ENCODE measurements around the gene LRRC18. TPM values are rescaled to one million over a fixed set of nuclear protein-coding genes. Genes with fewer than 3 reads are reported as not detected.

The LRRC18 gene
- total RNA-seq, 2 experiments from 2014 or later = not detected

DNA sequence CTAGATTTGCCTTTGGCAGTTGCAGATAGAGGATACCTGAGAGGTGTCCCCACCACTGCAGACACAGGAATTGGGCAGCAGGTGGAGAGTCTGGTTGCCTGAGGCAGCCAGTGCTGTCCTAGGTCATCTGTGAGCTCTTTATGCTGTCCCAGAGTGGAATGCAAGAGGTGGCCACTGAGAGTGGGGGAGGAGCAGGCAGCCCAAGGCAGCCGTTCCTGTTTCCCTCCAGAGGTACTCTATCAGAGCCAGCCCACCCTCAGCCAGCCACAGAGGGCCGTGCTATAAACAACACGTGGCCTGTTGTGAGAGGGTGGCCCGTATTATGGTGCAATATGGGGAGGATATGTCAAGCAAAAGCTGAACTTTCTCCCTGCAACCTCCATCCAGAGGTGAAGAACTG, 8.5 kb downstream of the LRRC18 start:
- DNase-seq (no peak), ATAC-seq (ENCODE audit: poor library complexity) (no peak)
- TF ChIP-seq, protein P1, sequence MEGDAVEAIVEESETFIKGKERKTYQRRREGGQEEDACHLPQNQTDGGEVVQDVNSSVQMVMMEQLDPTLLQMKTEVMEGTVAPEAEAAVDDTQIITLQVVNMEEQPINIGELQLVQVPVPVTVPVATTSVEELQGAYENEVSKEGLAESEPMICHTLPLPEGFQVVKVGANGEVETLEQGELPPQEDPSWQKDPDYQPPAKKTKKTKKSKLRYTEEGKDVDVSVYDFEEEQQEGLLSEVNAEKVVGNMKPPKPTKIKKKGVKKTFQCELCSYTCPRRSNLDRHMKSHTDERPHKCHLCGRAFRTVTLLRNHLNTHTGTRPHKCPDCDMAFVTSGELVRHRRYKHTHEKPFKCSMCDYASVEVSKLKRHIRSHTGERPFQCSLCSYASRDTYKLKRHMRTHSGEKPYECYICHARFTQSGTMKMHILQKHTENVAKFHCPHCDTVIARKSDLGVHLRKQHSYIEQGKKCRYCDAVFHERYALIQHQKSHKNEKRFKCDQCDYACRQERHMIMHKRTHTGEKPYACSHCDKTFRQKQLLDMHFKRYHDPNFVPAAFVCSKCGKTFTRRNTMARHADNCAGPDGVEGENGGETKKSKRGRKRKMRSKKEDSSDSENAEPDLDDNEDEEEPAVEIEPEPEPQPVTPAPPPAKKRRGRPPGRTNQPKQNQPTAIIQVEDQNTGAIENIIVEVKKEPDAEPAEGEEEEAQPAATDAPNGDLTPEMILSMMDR (IDR thresholded peaks at IDR 0.05) = no peak
- Histone ChIP-seq H3K9me3 (ENCODE audit: control insufficient read depth in 1 of 2, insufficient read depth in 1 of 2, low read length in 2 of 2) (peaks cover 0 to 6% of the 10 kb centered on the region in 2 experiments), H3K27ac (ENCODE audit: low read depth in 1 of 2, low read length in 2 of 2) (no peak overlapping the region), H3K4me1 (ENCODE audit: insufficient read depth, low read length) (no peaks in the 10 kb centered on the region), H3K27me3 (ENCODE audit: control insufficient read depth in 1 of 2, insufficient read depth in 2 of 2, low read length in 2 of 2) (no peaks in the 10 kb centered on the region), H3K4me3 (ENCODE audit: low read length) (no peak overlapping the region), H3K36me3 (ENCODE audit: insufficient read depth, low read length) (no peaks in the 10 kb centered on the region)
- Mint-ChIP-seq H3K4me3 (no peak overlapping the region), H3K27ac (no peak overlapping the region), H3K4me1 (ENCODE audit: low read depth) (no peaks in the 10 kb centered on the region), H3K36me3 (ENCODE audit: low read depth) (no peaks in the 10 kb centered on the region), H3K27me3 (no peaks in the 10 kb centered on the region), H3K9me3 (no peaks in the 10 kb centered on the region)
- ChIA-PET CTCF (no interaction called here), POLR2A (no interaction called here)
- intact Hi-C loops (cut with DNase I, micrococcal nuclease) = no loop called here

DNA sequence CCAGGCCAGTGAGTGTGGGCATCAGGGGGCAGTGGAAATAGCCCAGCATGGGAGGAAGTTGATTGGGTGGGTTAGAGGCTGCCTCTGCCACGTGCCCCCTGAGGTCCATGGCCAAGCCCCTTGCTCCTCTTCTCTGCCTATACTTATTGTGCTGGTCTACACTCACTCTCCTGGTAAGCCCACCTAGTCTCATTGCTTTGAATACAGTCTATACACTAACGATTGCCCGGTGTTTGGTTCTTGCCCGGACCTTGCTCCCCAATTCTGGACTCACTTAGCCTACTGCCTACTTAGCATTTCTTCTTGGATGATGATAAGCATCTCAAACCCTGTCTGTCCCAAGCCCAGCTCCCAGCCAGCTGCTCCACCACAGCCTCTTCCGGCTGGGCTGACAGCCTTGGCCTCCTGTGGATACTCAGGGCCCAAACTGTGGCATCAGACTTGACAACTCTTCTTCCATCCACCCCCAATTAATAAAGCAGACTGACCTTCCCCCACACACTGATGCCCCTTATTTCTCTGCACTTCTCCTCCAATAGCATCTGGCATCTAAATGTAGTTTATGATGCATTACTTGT, 10.1 kb downstream of the LRRC18 start:
- CTCF ChIA-PET = no interaction called here
- DNase-seq (no peak), ATAC-seq (ENCODE audit: poor library complexity) (no peak)
- H3K27ac Mint-ChIP-seq = no peak overlapping the region
- Histone ChIP-seq H3K9me3 (ENCODE audit: control insufficient read depth in 1 of 2, insufficient read depth in 1 of 2, low read length in 2 of 2) (peaks cover 0 to 6% of the 10 kb centered on the region in 2 experiments), H3K27me3 (ENCODE audit: control insufficient read depth in 1 of 2, insufficient read depth in 2 of 2, low read length in 2 of 2) (no peaks in the 10 kb centered on the region), H3K4me3 (ENCODE audit: low read length) (no peak overlapping the region), H3K27ac (ENCODE audit: low read depth in 1 of 2, low read length in 2 of 2) (no peak overlapping the region), H3K4me1 (ENCODE audit: insufficient read depth, low read length) (no peaks in the 10 kb centered on the region), H3K36me3 (ENCODE audit: insufficient read depth, low read length) (no peaks in the 10 kb centered on the region)
- intact Hi-C loops (cut with DNase I, micrococcal nuclease) = no loop called here
- H3K9me3 Mint-ChIP-seq = no peaks in the 10 kb centered on the region
- no peaks in the 10 kb centered on the region for H3K4me1 Mint-ChIP-seq (ENCODE audit: low read depth)
- TF ChIP-seq, protein P1 (IDR thresholded peaks at IDR 0.05) = no peak
- POLR2A ChIA-PET = no interaction called here
- no peaks in the 10 kb centered on the region for H3K36me3 Mint-ChIP-seq (ENCODE audit: low read depth)
- no peaks in the 10 kb centered on the region for H3K27me3 Mint-ChIP-seq
- H3K4me3 Mint-ChIP-seq = no peak overlapping the region

DNA sequence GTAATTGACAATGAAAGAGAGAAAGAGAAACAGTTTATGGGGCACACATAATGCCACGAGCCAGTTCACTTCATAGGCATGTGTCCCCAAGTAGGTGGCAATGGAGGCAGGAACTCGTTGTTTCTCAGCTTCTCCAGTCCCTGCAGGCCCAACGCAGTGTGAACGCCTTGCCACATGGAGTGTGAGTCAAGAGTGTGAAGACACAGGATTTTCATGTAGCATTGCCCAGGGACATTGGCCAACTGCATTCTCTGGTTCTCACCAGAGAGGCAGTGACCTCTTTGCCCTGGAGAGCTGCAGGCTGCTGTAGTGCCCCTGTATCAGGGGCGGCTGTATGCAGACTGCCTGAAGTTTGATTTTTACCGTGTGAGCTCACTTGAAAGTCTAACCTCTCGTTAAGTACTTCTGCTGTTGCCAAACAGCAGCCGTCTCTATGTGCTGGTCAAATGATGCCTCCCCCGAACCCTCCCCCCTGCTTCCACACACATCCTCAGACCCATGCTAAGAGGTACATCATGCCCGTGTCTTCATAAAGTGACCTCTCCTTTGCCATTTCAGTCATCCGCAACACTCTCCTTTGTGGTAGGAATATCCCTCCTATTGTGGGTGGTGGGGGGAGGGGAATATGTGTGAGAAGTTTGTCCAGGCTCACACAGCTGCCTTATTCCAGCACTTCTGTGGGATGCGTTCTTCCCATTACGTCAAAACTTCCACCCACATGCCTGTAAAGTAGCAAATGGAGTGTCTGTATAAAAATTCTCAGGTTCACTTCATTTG, 12.7 kb downstream of the LRRC18 start:
- Mint-ChIP-seq H3K4me3 (no peak overlapping the region), H3K9me3 (no peaks in the 10 kb centered on the region), H3K27me3 (no peaks in the 10 kb centered on the region), H3K4me1 (ENCODE audit: low read depth) (no peaks in the 10 kb centered on the region), H3K27ac (no peak overlapping the region), H3K36me3 (ENCODE audit: low read depth) (no peaks in the 10 kb centered on the region)
- Histone ChIP-seq H3K9me3 (ENCODE audit: control insufficient read depth in 1 of 2, insufficient read depth in 1 of 2, low read length in 2 of 2) (peaks cover 0 to 6% of the 10 kb centered on the region in 2 experiments), H3K4me3 (ENCODE audit: low read length) (no peak overlapping the region), H3K27me3 (ENCODE audit: control insufficient read depth in 1 of 2, insufficient read depth in 2 of 2, low read length in 2 of 2) (no peaks in the 10 kb centered on the region), H3K27ac (ENCODE audit: low read depth in 1 of 2, low read length in 2 of 2) (no peak overlapping the region), H3K4me1 (ENCODE audit: insufficient read depth, low read length) (no peaks in the 10 kb centered on the region), H3K36me3 (ENCODE audit: insufficient read depth, low read length) (no peaks in the 10 kb centered on the region)
- CTCF ChIA-PET = no interaction called here
- POLR2A ChIA-PET = no interaction called here
- intact Hi-C loops (cut with DNase I, micrococcal nuclease) = no loop called here
- DNase-seq = no peak
- no peak for ATAC-seq (ENCODE audit: poor library complexity)
- TF ChIP-seq, protein P1 (IDR thresholded peaks at IDR 0.05) = no peak

Measured in CD4-positive, alpha-beta T cell (primary cell).